GM19035 (cell line): ENCODE results near the gene TOGARAM2.

Experiments used
- ATAC-seq: cut with Tn5 transposase; IDR thresholded peaks from one replicate; pipeline ENCODE4 v1.9.1; 2021; ENCODE audit not compliant: unreplicated experiment

The TOGARAM2 gene

DNA sequence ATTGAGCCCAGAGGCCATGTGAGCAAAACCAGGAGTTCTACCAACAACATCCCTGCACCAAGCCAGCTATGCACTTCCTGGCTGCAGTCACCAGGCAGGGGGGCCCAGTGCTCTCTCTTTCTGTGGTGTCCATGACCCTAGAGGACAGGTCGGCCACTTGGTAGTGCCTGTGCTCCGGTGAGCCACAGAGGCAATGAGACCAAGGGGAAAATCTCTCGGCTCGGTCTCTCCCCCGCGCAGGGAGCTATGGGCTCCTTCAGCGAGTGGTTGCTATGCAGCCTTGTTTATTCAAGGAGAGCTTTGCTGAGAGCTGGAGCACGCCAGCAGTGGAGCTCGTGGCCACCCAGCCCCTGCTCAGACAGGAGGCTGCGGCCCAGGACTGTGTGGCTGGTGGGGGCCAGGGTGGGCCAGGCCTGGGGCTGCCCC is at the start of gene TOGARAM2:
TOGARAM2 (plus strand) TSS at position 283 of the 426 bp plus-strand sequence. CDS start 13,537 bp downstream, outside the sequence.
- ATAC-seq, result no peak

DNA sequence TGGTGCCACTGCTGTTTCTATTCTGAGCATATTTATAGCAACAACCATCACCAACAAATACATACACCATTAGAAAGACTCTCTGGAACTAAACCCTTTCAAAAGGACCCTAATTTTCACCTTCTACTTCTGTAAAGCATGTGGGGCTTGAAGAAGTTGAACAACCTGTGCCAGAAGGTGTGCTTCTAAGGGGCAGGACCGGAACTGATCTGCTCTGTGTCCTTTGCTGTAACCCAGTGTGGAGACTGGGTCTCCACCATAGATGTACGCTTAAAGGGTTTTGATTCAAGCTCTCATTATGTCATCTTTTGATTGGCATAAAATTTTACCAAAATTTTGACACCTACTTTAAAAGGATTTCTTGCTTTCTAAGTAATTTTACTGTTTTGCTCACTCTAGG is 46.3 kb upstream of the TOGARAM2 start:
- ATAC-seq, result no peak

DNA sequence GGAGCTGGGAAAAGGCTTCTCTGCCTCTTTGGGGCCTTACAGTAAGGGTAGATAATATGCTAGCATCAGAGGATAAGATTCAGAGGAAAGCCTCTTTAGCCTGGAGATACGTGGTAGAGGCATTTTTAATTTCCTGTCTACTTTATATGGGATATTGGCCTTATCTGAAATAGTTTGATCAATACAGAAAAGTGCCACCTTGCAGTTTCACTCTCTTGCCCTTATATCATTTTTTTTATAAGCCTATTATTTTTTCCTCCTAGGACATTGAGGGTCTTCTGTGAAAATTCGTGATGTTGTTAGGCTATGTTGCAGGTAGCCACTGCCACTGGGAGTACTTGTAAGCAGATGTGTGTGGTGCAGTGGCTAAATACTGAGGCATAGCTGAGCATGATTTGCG is 40.1 kb upstream of the TOGARAM2 start:
- no peak for ATAC-seq

- ATAC-seq, result no peak
These were observed 36.4 kb upstream of the TOGARAM2 start for GRCh38 chr2:28944535-28945248.

GRCh38 chr2:28948160-28948559 is 32.9 kb upstream of the TOGARAM2 start:
- no peak for ATAC-seq

DNA sequence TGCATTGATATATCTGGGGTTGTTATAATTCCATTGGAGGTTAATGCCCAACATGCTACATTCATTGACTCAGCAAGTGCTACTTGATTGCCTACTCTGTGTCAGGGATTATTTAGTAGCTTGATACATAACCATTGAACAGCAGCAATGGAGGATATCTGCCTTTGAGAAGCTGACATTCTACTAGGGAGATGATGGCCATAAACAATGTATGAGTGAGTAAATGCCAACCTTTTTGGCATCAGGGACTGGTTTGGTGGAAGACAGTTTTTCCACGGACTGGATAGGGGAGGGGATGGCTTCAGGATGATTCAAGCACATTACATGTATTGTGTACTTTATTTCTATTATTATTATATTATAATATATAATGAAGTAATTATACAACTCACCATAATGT is 31.9 kb upstream of the TOGARAM2 start:
- ATAC-seq, result no peak

DNA sequence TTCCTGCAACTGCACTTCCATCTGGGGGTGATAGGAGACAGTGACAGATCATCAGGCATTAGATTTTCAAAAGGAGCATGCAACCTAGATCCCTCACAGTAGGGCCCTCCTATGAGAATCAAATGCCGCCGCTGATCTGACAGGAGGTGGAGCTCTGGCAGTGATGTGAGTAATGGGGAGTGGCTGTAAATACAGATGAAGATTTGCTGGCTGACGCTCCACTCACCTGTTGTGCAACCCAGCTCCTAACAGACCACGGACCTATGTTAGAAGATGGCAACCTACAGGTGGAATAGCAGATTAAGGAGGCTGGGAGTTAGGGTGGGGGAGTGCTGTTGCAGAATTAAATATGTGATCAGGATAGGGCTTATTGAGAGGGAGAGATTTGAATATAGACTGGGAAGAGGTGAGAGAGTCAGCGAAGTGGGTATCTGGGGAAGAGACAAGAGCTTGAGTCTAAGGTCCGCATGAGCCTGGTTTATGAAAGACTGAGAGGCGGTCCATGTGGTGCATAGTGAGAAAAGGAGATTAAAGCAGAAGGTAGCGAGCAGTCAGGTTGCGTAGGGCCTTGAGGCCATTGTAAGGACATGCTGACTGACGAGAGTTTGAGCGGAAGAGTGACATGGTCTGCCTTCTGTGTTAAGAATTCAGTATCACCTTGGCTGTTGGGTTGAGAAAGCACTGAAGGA is 31.3 kb upstream of the TOGARAM2 start:
- no peak for ATAC-seq

DNA sequence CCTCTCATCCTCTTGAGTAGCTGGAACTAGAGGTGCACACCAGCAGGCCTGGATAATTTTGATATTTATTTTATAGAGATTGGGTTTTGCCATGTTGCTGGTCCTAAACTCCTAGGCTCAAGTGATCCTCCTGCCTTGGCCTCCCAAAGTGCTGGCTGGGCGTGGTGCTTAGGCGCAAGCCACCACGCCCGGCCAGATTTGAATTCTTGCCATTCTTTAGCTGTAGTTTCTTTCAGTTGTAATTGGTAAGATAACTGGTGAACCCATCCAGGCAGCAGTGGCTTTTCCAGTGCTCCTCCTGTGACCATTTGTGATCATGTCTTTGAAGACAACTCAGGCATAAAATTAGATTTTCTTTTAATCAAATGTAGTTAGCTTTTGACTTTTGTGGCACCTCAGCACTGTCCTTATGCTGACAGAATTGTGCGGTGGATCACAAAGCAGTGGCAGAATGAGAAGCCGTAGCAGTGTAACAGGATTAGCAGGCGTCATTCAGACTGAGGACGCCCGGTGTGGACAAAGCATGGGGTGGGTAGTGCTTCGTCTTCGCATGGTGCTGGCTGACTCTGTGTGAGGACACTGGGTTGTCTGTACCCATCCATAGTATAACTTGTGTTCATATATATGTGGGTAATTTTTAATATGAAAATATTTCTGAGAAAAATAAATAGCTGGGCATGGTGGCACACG is 30.0 kb upstream of the TOGARAM2 start:
- ATAC-seq, result no peak

- ATAC-seq, result no peak
These were observed 28.9 kb upstream of the TOGARAM2 start for GRCh38 chr2:28951910-28952835.

DNA sequence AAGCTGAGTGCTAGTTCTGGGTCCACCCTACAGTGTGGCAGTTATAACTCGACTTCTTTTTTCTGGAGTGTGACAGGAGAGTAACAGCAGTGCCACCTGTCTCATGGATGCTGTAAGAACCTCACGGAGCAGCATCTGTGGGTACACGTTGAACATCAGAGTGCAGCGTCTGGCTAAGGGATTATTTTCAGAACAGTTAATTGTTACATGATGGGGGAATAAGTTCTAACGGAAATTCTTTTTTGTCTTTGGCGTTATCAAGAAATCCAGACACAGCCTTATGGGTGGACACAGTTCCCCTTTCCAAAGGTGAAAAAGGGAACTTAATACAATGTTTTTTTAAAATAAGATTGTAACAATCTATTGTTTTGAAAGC is 28.3 kb upstream of the TOGARAM2 start:
- no peak for ATAC-seq

DNA sequence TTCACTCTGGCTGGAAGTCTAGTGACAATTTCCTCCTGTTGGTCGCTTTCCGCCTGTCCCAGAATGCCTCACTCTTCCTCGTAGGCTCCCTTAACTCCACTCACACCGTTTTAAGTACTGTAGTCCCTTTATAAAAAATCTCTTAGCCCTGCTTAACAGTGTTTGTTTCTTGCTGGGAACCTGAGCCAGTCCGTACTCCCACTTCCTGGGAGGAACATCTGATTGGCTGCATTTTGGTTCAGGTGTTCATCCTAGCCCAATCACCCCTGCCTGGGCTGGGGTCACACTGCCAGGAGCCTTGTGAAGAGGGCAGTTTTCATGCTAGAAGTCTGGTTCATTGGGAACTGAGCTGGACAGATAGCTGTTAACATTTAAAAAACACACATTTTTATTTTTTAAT is 25.6 kb upstream of the TOGARAM2 start:
- no peak for ATAC-seq

DNA sequence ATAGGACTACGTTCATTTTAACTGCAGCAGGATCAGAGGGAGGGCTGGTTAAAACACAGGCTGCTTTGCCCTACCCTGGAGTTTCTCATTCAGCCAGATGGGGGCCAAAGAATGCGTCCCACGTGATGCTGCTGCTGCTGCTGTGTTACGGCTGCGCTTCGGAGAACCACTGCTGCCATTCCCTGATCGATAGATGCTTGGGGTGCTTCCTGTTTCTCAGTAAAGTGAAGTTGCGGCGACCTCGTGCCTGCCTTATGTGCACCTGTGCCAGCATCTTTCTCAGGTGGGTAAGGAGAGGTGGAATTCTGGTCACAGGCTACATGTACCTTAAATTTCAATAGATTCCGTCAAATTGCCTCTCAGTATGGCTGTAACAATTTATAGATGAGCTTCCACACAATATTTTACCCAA is 24.7 kb upstream of the TOGARAM2 start:
- no peak for ATAC-seq

GRCh38 chr2:28956890-28957289 is 24.2 kb upstream of the TOGARAM2 start:
- ATAC-seq, result no peak

DNA sequence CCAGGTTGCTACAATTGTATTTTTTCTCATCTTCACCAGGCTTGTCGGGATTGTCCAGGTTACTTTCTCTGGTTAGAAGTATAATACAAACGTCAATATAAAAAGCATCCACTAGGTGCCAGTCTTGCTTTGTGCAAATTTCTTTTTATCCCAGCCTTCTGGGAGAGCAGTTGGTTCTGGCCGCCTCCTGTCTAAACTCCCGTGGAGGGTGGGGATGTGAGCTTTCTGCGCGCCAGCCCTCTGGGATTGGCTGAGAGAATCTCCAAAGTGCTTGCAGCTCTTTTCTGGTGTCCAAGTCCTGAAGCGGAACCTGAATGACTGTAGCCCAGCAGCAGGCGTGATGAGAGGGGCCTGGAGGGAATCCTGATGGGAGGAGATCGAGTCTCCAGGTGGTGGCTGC is 22.4 kb upstream of the TOGARAM2 start:
- no peak for ATAC-seq

- ATAC-seq, result no peak
These were observed 20.7 kb upstream of the TOGARAM2 start for GRCh38 chr2:28960401-28960800.

- ATAC-seq, result no peak
These were observed 18.6 kb upstream of the TOGARAM2 start for GRCh38 chr2:28962505-28962904.

GRCh38 chr2:28970464-28971160 is 10.5 kb upstream of the TOGARAM2 start:
- no peak for ATAC-seq

- ATAC-seq, result no peak
These were observed 8.2 kb upstream of the TOGARAM2 start for GRCh38 chr2:28972778-28973335.

DNA sequence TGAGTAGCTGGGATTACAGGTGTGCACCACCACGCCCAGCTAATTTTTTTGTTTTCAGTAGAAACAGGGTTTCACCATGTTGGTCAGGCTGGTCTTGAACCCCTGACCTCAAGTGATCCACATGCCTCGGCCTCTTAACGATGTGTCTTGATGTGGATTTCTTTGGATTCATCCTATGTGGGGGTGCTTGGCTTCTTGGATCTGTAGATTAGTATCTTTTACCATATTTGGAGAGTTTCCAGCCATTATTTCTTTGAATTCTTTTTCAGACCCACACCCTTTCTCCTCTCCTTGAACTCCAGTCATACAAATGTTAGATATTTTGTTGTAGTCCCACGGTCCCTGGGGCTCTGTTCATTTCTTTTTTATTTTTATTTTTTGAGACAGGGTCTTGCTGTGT is 6.8 kb upstream of the TOGARAM2 start:
- ATAC-seq, result no peak

DNA sequence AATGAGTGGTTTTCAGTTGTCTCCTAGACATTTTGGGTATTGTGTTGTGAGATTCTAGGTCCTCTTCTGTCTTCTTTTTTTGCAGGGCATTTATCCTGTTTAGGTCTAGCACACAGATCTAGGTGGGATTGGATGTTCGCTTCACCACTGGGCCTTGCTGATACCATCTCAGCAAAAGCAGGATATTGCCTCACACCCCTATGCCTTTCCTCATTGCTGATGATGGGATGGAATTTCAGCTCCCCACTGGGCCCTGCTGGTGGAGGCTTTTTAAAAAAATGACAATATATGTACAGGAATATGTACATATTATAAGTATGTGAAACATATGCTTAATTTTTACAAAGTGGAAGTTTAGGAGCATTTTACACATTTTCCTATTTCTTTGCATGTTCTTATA is 5.4 kb upstream of the TOGARAM2 start:
- ATAC-seq, result no peak
